ENCODE data around the gene GATA2.

GATA2 gene

GRCh38 chr3:128500556-128500955 lies 7.6 kb upstream of the GATA2 start:
- no peak overlapping the region for H3K9ac ChIP-seq (ENCODE audit: insufficient read length, low read depth)
- peaks cover 12% of the 10 kb centered on the region for H3K9me3 ChIP-seq (ENCODE audit: insufficient read depth, low read length)
- DNase-seq (ENCODE audit: low read depth, low spot score) = no peak
- peaks cover 34% of the 10 kb centered on the region for H3K27me3 ChIP-seq (ENCODE audit: insufficient read depth, insufficient read length)
- no peak overlapping the region for H3K4me3 ChIP-seq (ENCODE audit: insufficient read length, low read depth)
- no peaks in the 10 kb centered on the region for H3K36me3 ChIP-seq (ENCODE audit: insufficient read depth, insufficient read length, low read length)
- TF ChIP-seq ZNF274 (IDR thresholded peaks at IDR 0.05; ENCODE audit: low read depth, low read length) (no peak), YY1 (IDR thresholded peaks at IDR 0.05; ENCODE audit: insufficient read depth, insufficient read length) (no peak), SUZ12 (IDR thresholded peaks at IDR 0.05; ENCODE audit: extremely low read depth, insufficient read depth, insufficient read length) (no peak)
- peaks cover 21% of the 10 kb centered on the region for H3K4me1 ChIP-seq (ENCODE audit: insufficient read depth, insufficient read length)

- no peak for TF ChIP-seq ZNF274 (IDR thresholded peaks at IDR 0.05; ENCODE audit: low read depth, low read length)
- TF ChIP-seq YY1 (IDR thresholded peaks at IDR 0.05; ENCODE audit: insufficient read depth, insufficient read length) = no peak
- no peak for TF ChIP-seq SUZ12 (IDR thresholded peaks at IDR 0.05; ENCODE audit: extremely low read depth, insufficient read depth, insufficient read length)
- H3K4me3 ChIP-seq (ENCODE audit: insufficient read length, low read depth) = no peak overlapping the region
- peaks cover 41% of the 10 kb centered on the region for H3K27me3 ChIP-seq (ENCODE audit: insufficient read depth, insufficient read length)
- no peaks in the 10 kb centered on the region for H3K36me3 ChIP-seq (ENCODE audit: insufficient read depth, insufficient read length, low read length)
- no peak for DNase-seq (ENCODE audit: low read depth, low spot score)
- H3K9me3 ChIP-seq (ENCODE audit: insufficient read depth, low read length) = peaks cover 8% of the 10 kb centered on the region; the same call in 1 of the 2 replicates
- H3K9ac ChIP-seq (ENCODE audit: insufficient read length, low read depth) = no peak overlapping the region
- peaks cover 21% of the 10 kb centered on the region for H3K4me1 ChIP-seq (ENCODE audit: insufficient read depth, insufficient read length)
Measured at GRCh38 chr3:128499724-128500275, 6.8 kb upstream of the GATA2 start.

GRCh38 chr3:128498901-128499530 lies 6.0 kb upstream of the GATA2 start:
- Histone ChIP-seq H3K4me3 (ENCODE audit: insufficient read length, low read depth) (no peak overlapping the region), H3K9me3 (ENCODE audit: insufficient read depth, low read length) (peaks cover 8% of the 10 kb centered on the region; the same call in 1 of the 2 replicates), H3K36me3 (ENCODE audit: insufficient read depth, insufficient read length, low read length) (no peaks in the 10 kb centered on the region), H3K27me3 (ENCODE audit: insufficient read depth, insufficient read length) (peaks cover 49% of the 10 kb centered on the region), H3K4me1 (ENCODE audit: insufficient read depth, insufficient read length) (peaks cover 22% of the 10 kb centered on the region), H3K9ac (ENCODE audit: insufficient read length, low read depth) (peak overlapping the region; percentile 45)
- DNase-seq (ENCODE audit: low read depth, low spot score) = no peak
- TF ChIP-seq SUZ12 (IDR thresholded peaks at IDR 0.05; ENCODE audit: extremely low read depth, insufficient read depth, insufficient read length) (no peak), ZNF274 (IDR thresholded peaks at IDR 0.05; ENCODE audit: low read depth, low read length) (no peak), YY1 (IDR thresholded peaks at IDR 0.05; ENCODE audit: insufficient read depth, insufficient read length) (no peak)

GRCh38 chr3:128498127-128498626 lies 5.2 kb upstream of the GATA2 start:
- Histone ChIP-seq H3K4me3 (ENCODE audit: insufficient read length, low read depth) (no peak overlapping the region), H3K27me3 (ENCODE audit: insufficient read depth, insufficient read length) (peaks cover 57% of the 10 kb centered on the region), H3K9me3 (ENCODE audit: insufficient read depth, low read length) (peaks cover 8% of the 10 kb centered on the region; the same call in 1 of the 2 replicates), H3K9ac (ENCODE audit: insufficient read length, low read depth) (no peak overlapping the region), H3K36me3 (ENCODE audit: insufficient read depth, insufficient read length, low read length) (no peaks in the 10 kb centered on the region), H3K4me1 (ENCODE audit: insufficient read depth, insufficient read length) (peaks cover 30% of the 10 kb centered on the region)
- no peak for DNase-seq (ENCODE audit: low read depth, low spot score)
- no peak for TF ChIP-seq SUZ12 (IDR thresholded peaks at IDR 0.05; ENCODE audit: extremely low read depth, insufficient read depth, insufficient read length)
- no peak for TF ChIP-seq ZNF274 (IDR thresholded peaks at IDR 0.05; ENCODE audit: low read depth, low read length)
- no peak for TF ChIP-seq YY1 (IDR thresholded peaks at IDR 0.05; ENCODE audit: insufficient read depth, insufficient read length)

GRCh38 chr3:128497305-128498126 lies 4.5 kb upstream of the GATA2 start:
- no peaks in the 10 kb centered on the region for H3K36me3 ChIP-seq (ENCODE audit: insufficient read depth, insufficient read length, low read length)
- peaks cover 30% of the 10 kb centered on the region for H3K4me1 ChIP-seq (ENCODE audit: insufficient read depth, insufficient read length)
- H3K27me3 ChIP-seq (ENCODE audit: insufficient read depth, insufficient read length) = peaks cover 64% of the 10 kb centered on the region
- TF ChIP-seq YY1 (IDR thresholded peaks at IDR 0.05; ENCODE audit: insufficient read depth, insufficient read length) = peak; percentile 42
- TF ChIP-seq ZNF274 (IDR thresholded peaks at IDR 0.05; ENCODE audit: low read depth, low read length) = no peak
- no peak for TF ChIP-seq SUZ12 (IDR thresholded peaks at IDR 0.05; ENCODE audit: extremely low read depth, insufficient read depth, insufficient read length)
- peak overlapping the region; percentile 44 for H3K4me3 ChIP-seq (ENCODE audit: insufficient read length, low read depth)
- DNase-seq (ENCODE audit: low read depth, low spot score) = no peak
- H3K9me3 ChIP-seq (ENCODE audit: insufficient read depth, low read length) = peaks cover 8% of the 10 kb centered on the region; the same call in 1 of the 2 replicates
- peak overlapping the region; percentile 65 for H3K9ac ChIP-seq (ENCODE audit: insufficient read length, low read depth)

GRCh38 chr3:128496602-128497304 lies 3.8 kb upstream of the GATA2 start:
- Histone ChIP-seq H3K27me3 (ENCODE audit: insufficient read depth, insufficient read length) (peaks cover 72% of the 10 kb centered on the region), H3K9ac (ENCODE audit: insufficient read length, low read depth) (peak overlapping the region; percentile 65), H3K9me3 (ENCODE audit: insufficient read depth, low read length) (peaks cover 8% of the 10 kb centered on the region; the same call in 1 of the 2 replicates), H3K4me1 (ENCODE audit: insufficient read depth, insufficient read length) (peaks cover 32% of the 10 kb centered on the region), H3K4me3 (ENCODE audit: insufficient read length, low read depth) (peak overlapping the region; percentile 44), H3K36me3 (ENCODE audit: insufficient read depth, insufficient read length, low read length) (no peaks in the 10 kb centered on the region)
- no peak for DNase-seq (ENCODE audit: low read depth, low spot score)
- TF ChIP-seq YY1 (IDR thresholded peaks at IDR 0.05; ENCODE audit: insufficient read depth, insufficient read length) (no peak), ZNF274 (IDR thresholded peaks at IDR 0.05; ENCODE audit: low read depth, low read length) (no peak), SUZ12 (IDR thresholded peaks at IDR 0.05; ENCODE audit: extremely low read depth, insufficient read depth, insufficient read length) (no peak)
